ENCODE data around the gene GSX1. TPM values are rescaled to one million over a fixed set of nuclear protein-coding genes. Genes with fewer than 3 reads are reported as not detected.
"Not testable (repeated sequence)": the region's sequence is repeated elsewhere in the genome, so short reads cannot be mapped to it uniquely, and the experiment has no call there.

GSX1 gene
- total and polyA plus RNA-seq, 2 donors, result 0.19 to 0.37 TPM

DNA sequence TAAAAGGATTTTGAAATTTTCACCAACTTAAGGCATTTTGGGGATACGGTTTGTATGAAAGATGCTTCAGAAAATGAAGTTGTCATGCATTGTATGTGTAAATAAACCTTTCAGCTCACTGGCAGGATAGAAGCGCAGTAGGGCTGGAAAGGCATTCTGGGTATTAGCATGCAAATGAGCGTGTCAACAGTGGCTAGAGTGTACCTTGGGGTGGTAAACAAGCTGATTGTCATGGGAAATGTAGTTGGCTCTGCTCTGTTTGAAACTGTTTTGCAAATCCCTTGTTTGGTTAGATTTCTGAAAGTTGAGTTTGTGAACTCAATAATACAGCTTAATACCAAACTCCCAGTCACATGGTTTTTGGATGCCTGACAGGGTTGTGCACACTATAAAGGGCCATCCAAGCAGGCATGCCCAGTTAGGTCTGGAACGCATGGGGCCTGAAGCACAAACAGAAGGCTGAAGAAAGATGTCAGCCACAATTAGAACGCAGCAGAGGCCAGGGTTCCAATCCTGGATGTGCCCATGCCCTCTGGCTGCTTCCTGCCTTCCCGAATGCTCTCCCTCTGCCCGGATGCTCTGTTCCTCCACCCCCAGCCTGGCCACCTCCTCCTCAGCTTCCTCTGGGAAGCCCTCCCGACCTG lies 14.6 kb downstream of the GSX1 start:
- Histone ChIP-seq H3K4me1 (ENCODE audit: control insufficient read depth in 2 of 2, insufficient read depth in 2 of 2, low read length in 2 of 2) (no peaks in the 10 kb centered on the region), H3K9me3 (ENCODE audit: control insufficient read depth in 2 of 2, insufficient read depth in 1 of 2, low read length in 1 of 2) (no peaks in the 10 kb centered on the region), H3K4me3 (ENCODE audit: low read length in 2 of 2) (no peak overlapping the region), H3K27me3 (ENCODE audit: control insufficient read depth in 2 of 2, insufficient read depth in 1 of 2, low read length in 1 of 2) (peaks cover 5 to 33% of the 10 kb centered on the region in 2 donors), H3K27ac (ENCODE audit: low read depth in 1 of 2, low read length in 1 of 2) (no peak overlapping the region), H3K36me3 (ENCODE audit: control insufficient read depth in 2 of 2, insufficient read depth in 2 of 2, low read length in 1 of 2) (no peaks in the 10 kb centered on the region)
- WGBS, result 42% methylated on average over 8 of the region's 8 CpGs
- no peak for DNase-seq (ENCODE audit: low read depth in 6 of 9, low spot score in 9 of 9)

- WGBS, result 78% methylated on average over 5 of the region's 5 CpGs
- no peaks in the 10 kb centered on the region for H3K36me3 ChIP-seq (ENCODE audit: control insufficient read depth in 2 of 2, insufficient read depth in 2 of 2, low read length in 1 of 2)
- H3K9me3 ChIP-seq (ENCODE audit: control insufficient read depth in 2 of 2, insufficient read depth in 1 of 2, low read length in 1 of 2), result no peaks in the 10 kb centered on the region
- H3K27ac ChIP-seq (ENCODE audit: low read depth in 1 of 2, low read length in 1 of 2), result no peak overlapping the region
- no peak for DNase-seq (ENCODE audit: low read depth in 6 of 9, low spot score in 9 of 9)
- no peak overlapping the region for H3K4me3 ChIP-seq (ENCODE audit: low read length in 2 of 2)
- H3K27me3 ChIP-seq (ENCODE audit: control insufficient read depth in 2 of 2, insufficient read depth in 1 of 2, low read length in 1 of 2), result peaks cover 3 to 33% of the 10 kb centered on the region in 2 donors
- H3K4me1 ChIP-seq (ENCODE audit: control insufficient read depth in 2 of 2, insufficient read depth in 2 of 2, low read length in 2 of 2), result no peaks in the 10 kb centered on the region
Measured at GRCh38 chr13:27808851-27809550, 16.7 kb downstream of the GSX1 start.

DNA sequence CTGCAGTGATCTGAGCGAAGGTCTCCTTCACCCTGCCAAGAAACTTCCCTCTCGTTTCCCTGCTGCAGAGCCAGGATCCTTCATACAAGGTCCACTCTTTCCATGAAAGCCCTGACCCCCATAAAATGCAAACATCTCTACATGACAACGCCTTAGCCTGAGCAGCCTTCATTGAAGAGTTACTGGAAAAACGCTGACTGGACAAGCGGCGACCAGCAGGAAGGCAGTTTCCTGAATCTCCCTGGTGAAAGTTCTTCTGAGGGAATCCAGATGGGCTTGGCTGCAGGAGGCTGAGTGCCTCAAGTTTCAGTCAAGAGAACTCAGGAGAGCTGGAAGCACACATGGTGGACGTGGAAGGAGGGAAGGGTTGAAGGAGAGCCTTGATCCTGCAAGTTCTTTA lies 17.7 kb downstream of the GSX1 start:
- H3K9me3 ChIP-seq (ENCODE audit: control insufficient read depth in 2 of 2, insufficient read depth in 1 of 2, low read length in 1 of 2), result no peaks in the 10 kb centered on the region
- no peaks in the 10 kb centered on the region for H3K36me3 ChIP-seq (ENCODE audit: control insufficient read depth in 2 of 2, insufficient read depth in 2 of 2, low read length in 1 of 2)
- no peak for DNase-seq (ENCODE audit: low read depth in 6 of 9, low spot score in 9 of 9)
- H3K27me3 ChIP-seq (ENCODE audit: control insufficient read depth in 2 of 2, insufficient read depth in 1 of 2, low read length in 1 of 2), result peaks cover 3 to 33% of the 10 kb centered on the region in 2 donors
- H3K4me1 ChIP-seq (ENCODE audit: control insufficient read depth in 2 of 2, insufficient read depth in 2 of 2, low read length in 2 of 2), result no peaks in the 10 kb centered on the region
- 71% methylated on average over 7 of the region's 7 CpGs for WGBS
- H3K4me3 ChIP-seq (ENCODE audit: low read length in 2 of 2), result no peak overlapping the region
- H3K27ac ChIP-seq (ENCODE audit: low read depth in 1 of 2, low read length in 1 of 2), result no peak overlapping the region

DNA sequence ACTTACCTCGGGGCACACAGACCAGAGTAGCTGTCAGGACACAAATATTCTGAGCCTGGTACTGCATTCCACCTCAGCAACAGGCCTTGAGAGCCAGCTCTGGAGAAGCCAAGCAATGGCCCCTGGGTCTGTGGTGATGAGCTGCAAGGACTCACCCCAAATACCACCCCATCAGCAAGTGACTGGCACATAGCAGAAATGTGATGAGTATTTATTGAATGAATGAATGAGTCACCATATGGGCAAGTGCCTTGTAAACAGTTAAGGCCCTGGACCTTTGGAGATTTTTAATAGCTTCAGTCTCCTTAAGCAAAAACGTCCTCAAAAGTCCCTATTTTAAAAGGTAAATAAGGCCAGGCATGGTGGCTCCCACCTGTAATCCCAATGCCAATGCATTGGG lies 18.2 kb downstream of the GSX1 start:
- Histone ChIP-seq H3K4me3 (ENCODE audit: low read length in 2 of 2) (no peak overlapping the region), H3K9me3 (ENCODE audit: control insufficient read depth in 2 of 2, insufficient read depth in 1 of 2, low read length in 1 of 2) (no peaks in the 10 kb centered on the region), H3K27ac (ENCODE audit: low read depth in 1 of 2, low read length in 1 of 2) (no peak overlapping the region), H3K36me3 (ENCODE audit: control insufficient read depth in 2 of 2, insufficient read depth in 2 of 2, low read length in 1 of 2) (no peaks in the 10 kb centered on the region), H3K4me1 (ENCODE audit: control insufficient read depth in 2 of 2, insufficient read depth in 2 of 2, low read length in 2 of 2) (no peaks in the 10 kb centered on the region), H3K27me3 (ENCODE audit: control insufficient read depth in 2 of 2, insufficient read depth in 1 of 2, low read length in 1 of 2) (peaks cover 3 to 34% of the 10 kb centered on the region in 2 donors)
- 82% methylated on average over 2 of the region's 2 CpGs for WGBS
- DNase-seq (ENCODE audit: low read depth in 6 of 9, low spot score in 9 of 9), result no peak

DNA sequence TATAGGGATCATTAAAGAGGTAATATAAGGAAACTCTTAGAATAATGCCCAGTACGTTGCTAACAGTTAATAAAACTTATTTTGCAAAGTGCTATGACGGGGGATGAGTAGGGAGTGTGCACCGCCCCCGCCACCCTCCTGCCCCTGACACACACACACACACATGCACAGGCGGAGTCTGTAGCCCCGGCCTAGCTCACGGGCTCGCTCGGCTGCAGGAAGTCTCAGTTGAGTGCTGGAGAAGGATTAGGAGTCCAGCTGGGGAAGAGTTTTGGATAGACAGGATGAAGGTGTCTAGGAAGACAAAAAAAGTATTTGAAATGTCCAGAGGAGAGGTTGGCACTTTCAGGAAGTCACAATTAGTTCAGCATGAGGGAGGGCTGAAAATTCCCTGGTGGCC lies 21.5 kb downstream of the GSX1 start:
- H3K27me3 ChIP-seq (ENCODE audit: control insufficient read depth in 2 of 2, insufficient read depth in 1 of 2, low read length in 1 of 2), result peaks cover 2 to 20% of the 10 kb centered on the region in 2 donors
- H3K36me3 ChIP-seq (ENCODE audit: control insufficient read depth in 2 of 2, insufficient read depth in 2 of 2, low read length in 1 of 2), result no peaks in the 10 kb centered on the region
- 87% methylated on average over 9 of the region's 9 CpGs for WGBS
- H3K27ac ChIP-seq (ENCODE audit: low read depth in 1 of 2, low read length in 1 of 2), result no peak overlapping the region
- H3K9me3 ChIP-seq (ENCODE audit: control insufficient read depth in 2 of 2, insufficient read depth in 1 of 2, low read length in 1 of 2), result no peaks in the 10 kb centered on the region
- no peaks in the 10 kb centered on the region for H3K4me1 ChIP-seq (ENCODE audit: control insufficient read depth in 2 of 2, insufficient read depth in 2 of 2, low read length in 2 of 2)
- DNase-seq (ENCODE audit: low read depth in 6 of 9, low spot score in 9 of 9), result no peak
- H3K4me3 ChIP-seq (ENCODE audit: low read length in 2 of 2), result no peak overlapping the region

GRCh38 chr13:27817832-27818231 lies 25.5 kb downstream of the GSX1 start:
- not testable (repeated sequence) for H3K4me1 ChIP-seq (ENCODE audit: control insufficient read depth in 2 of 2, insufficient read depth in 2 of 2, low read length in 2 of 2); H3K27ac ChIP-seq (ENCODE audit: low read depth in 1 of 2, low read length in 1 of 2); DNase-seq (ENCODE audit: low read depth in 6 of 9, low spot score in 9 of 9); H3K9me3 ChIP-seq (ENCODE audit: control insufficient read depth in 2 of 2, insufficient read depth in 1 of 2, low read length in 1 of 2); H3K36me3 ChIP-seq (ENCODE audit: control insufficient read depth in 2 of 2, insufficient read depth in 2 of 2, low read length in 1 of 2); H3K4me3 ChIP-seq (ENCODE audit: low read length in 2 of 2)
- peaks cover 38 to 47% of the 10 kb centered on the region in 2 donors for H3K27me3 ChIP-seq (ENCODE audit: control insufficient read depth in 2 of 2, insufficient read depth in 1 of 2, low read length in 1 of 2)
- WGBS, result 90% methylated on average over 2 of the region's 2 CpGs

DNA sequence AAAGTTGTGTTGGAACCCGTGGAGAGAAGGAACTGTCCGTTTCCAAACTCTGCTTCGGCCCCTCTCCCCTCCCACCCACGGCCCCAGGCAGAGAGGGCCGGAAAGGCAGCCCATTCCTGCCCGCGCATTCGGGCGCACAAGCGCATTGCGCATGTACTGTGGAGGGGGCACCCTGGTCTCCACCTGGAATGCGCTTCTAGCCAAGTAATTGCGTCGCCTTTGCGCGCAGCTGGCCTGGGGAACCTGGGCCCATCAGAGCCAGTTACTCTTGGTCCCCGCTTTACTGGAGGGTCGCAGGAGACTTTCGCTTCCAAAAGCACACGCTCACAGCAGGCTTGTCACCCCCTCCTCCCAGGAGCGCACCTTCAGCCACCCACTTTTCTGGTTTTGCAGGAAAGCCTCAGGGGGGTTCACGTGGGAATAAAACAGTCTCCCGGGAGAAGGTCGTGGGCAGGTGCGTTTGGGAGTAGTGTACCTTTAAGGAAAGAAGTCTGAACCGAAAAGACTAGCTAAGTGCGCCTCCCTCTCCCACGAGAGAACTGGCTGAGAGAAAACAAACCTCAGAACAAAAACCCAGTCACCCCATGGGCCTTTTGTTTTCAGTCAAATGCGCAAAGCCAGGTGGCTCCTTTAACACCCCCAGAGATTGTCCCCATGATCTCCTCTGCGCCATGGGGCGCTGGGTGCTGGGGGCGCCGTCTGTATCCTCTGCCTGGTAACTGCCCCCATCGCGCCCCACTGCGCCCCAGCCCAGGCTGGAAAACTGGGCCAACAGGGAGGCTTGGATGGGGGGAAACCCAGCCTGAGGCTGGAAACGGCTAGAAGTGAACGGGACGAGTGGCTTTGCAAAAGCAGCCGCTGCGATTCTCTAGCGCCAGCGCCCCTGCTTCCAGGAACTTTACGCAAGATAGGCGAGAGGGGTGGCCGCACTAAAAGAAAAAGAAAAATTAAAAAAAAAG lies 28.5 kb downstream of the GSX1 start:
- no peak for DNase-seq (ENCODE audit: low read depth in 6 of 9, low spot score in 9 of 9)
- Histone ChIP-seq H3K36me3 (ENCODE audit: control insufficient read depth in 2 of 2, insufficient read depth in 2 of 2, low read length in 1 of 2) (no peaks in the 10 kb centered on the region), H3K4me3 (ENCODE audit: low read length in 2 of 2) (no peak overlapping the region), H3K9me3 (ENCODE audit: control insufficient read depth in 2 of 2, insufficient read depth in 1 of 2, low read length in 1 of 2) (no peaks in the 10 kb centered on the region), H3K27ac (ENCODE audit: low read depth in 1 of 2, low read length in 1 of 2) (no peak overlapping the region), H3K4me1 (ENCODE audit: control insufficient read depth in 2 of 2, insufficient read depth in 2 of 2, low read length in 2 of 2) (no peaks in the 10 kb centered on the region), H3K27me3 (ENCODE audit: control insufficient read depth in 2 of 2, insufficient read depth in 1 of 2, low read length in 1 of 2) (peaks cover 58 to 72% of the 10 kb centered on the region in 2 donors)
- 7% methylated on average over 46 of the region's 46 CpGs for WGBS

GRCh38 chr13:27821566-27821965 lies 29.3 kb downstream of the GSX1 start:
- DNase-seq (ENCODE audit: low read depth in 6 of 9, low spot score in 9 of 9), result no peak
- Histone ChIP-seq H3K36me3 (ENCODE audit: control insufficient read depth in 2 of 2, insufficient read depth in 2 of 2, low read length in 1 of 2) (no peaks in the 10 kb centered on the region), H3K4me3 (ENCODE audit: low read length in 2 of 2) (no peak overlapping the region), H3K27ac (ENCODE audit: low read depth in 1 of 2, low read length in 1 of 2) (no peak overlapping the region), H3K27me3 (ENCODE audit: control insufficient read depth in 2 of 2, insufficient read depth in 1 of 2, low read length in 1 of 2) (peaks cover 58 to 79% of the 10 kb centered on the region in 2 donors), H3K4me1 (ENCODE audit: control insufficient read depth in 2 of 2, insufficient read depth in 2 of 2, low read length in 2 of 2) (no peaks in the 10 kb centered on the region), H3K9me3 (ENCODE audit: control insufficient read depth in 2 of 2, insufficient read depth in 1 of 2, low read length in 1 of 2) (no peaks in the 10 kb centered on the region)
- WGBS, result 6% methylated on average over 12 of the region's 12 CpGs

Measured in thymus (tissue), 11 donors.